GM06990 (cell line): ENCODE results near the gene PRKG1.

ENCODE experiments used
- DNase-seq: peaks from one replicate; pipeline ENCODE4 v3.0.0-alpha.2; 2011; ENCODE audit not compliant: insufficient read length; ENCODE audit errors: extremely low read depth
- H3K27me3 ChIP-seq: replicated peaks from 2 replicates; pipeline ENCODE4 v1.6.0; 2011; ENCODE audit warnings: low read length; ENCODE audit not compliant: control insufficient read depth, insufficient read depth
- H3K36me3 ChIP-seq: 2 replicates; pipeline ENCODE4 v1.5.1; 2011; ENCODE audit warnings: low read length; ENCODE audit not compliant: control insufficient read depth, insufficient read depth
- H3K4me3 ChIP-seq: replicated peaks from 2 replicates; pipeline ENCODE4 v1.5.1; 2011; ENCODE audit warnings: low read depth, mild to moderate bottlenecking, control low read depth, low read length
- CTCF ChIP-seq: IDR thresholded peaks from 2 replicates; pipeline ENCODE4 v1.5.1; 2011; ENCODE audit warnings: low read length, control low read depth, mild to moderate bottlenecking, inconsistent platforms; ENCODE audit not compliant: insufficient read depth, poor library complexity, severe bottlenecking

Gene PRKG1

DNA sequence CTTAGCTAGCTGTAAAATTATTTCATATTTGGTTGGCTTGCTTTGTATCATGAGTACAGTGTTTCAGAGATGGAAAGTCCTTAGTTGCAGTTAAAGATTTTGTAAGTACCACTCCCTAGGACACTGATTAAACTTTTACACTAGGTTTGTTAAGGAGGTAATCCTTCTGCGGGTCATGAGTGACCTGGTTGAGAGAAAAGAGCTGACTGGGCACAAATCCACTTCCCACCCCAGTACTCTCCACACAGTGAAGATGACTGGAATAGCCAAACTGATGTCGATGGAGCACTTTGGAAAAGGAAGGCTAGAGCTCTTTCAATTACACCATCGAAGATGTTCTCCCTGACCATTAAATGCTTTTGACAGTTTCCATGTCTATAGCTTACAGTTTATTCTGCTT lies 433.2 kb downstream of the PRKG1 start:
- Histone ChIP-seq H3K4me3 (no peak overlapping the region), H3K27me3 (no peaks in the 10 kb centered on the region; the same call in 1 of the 2 replicates), H3K36me3 (no peaks in the 10 kb centered on the region)
- no peak for TF ChIP-seq CTCF
- DNase-seq = no peak

DNA sequence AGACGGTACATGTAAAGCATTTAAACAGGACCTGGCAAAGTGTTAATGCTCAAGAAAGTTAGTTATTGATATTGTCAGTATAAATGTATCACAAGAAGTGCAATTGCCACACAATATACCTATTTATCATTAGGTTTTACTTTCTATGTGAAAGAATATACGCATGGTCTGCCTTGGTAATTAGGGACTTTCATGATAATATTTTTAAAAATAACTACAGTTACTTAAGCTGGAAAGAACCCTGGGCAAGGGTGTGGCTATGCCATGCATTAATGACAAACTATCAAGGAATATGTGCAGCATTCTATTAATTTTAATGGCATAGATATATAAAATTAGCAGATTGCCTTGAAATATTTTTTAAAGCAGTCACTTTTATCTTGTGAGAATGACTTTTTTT lies 433.9 kb downstream of the PRKG1 start:
- no peak overlapping the region for H3K4me3 ChIP-seq
- no peaks in the 10 kb centered on the region for H3K36me3 ChIP-seq
- TF ChIP-seq CTCF = no peak

DNA sequence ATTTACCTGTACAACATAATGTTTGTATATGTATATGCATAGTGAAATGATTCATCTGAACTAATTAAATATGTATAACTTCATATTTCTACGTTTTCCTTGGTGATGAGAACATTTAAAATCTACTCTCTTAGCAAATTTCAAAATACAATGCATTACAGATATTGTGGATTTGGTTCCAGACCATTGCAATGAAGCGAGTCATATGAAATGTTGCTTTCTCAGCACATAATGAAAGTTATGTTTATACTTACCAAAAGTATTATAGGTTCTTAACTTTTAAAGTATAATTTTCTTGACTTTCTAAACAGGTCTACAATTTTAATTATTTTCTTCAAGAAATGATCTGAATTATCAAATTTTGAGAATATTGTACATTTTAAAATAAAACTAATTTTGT lies 435.9 kb downstream of the PRKG1 start:
- no peaks in the 10 kb centered on the region for H3K27me3 ChIP-seq
- H3K36me3 ChIP-seq = no peaks in the 10 kb centered on the region
- no peak overlapping the region for H3K4me3 ChIP-seq
- no peak for DNase-seq
- no peak for TF ChIP-seq CTCF

More for the DNA sequence above, 433.9 kb downstream of the PRKG1 start:
- no peaks in the 10 kb centered on the region; the same call in 1 of the 2 replicates for H3K27me3 ChIP-seq
- DNase-seq = no peak

- Histone ChIP-seq H3K27me3 (no peaks in the 10 kb centered on the region), H3K36me3 (no peaks in the 10 kb centered on the region), H3K4me3 (no peak overlapping the region)
- no peak for DNase-seq
- no peak for TF ChIP-seq CTCF
Observed at GRCh38 chr10:51521605-51522004, 447.3 kb downstream of the PRKG1 start.

GRCh38 chr10:51522858-51523257 lies 448.6 kb downstream of the PRKG1 start:
- no peak for DNase-seq
- H3K36me3 ChIP-seq = no peaks in the 10 kb centered on the region
- no peaks in the 10 kb centered on the region for H3K27me3 ChIP-seq
- no peak for TF ChIP-seq CTCF
- no peak overlapping the region for H3K4me3 ChIP-seq

- no peak for DNase-seq
- Histone ChIP-seq H3K36me3 (no peaks in the 10 kb centered on the region), H3K27me3 (no peaks in the 10 kb centered on the region), H3K4me3 (no peak overlapping the region)
- TF ChIP-seq CTCF = no peak
Observed at GRCh38 chr10:51523440-51523839, 449.2 kb downstream of the PRKG1 start.
